Panc1 (cell line): ENCODE results near the gene CPLX1. TPM values are rescaled to one million over a fixed set of nuclear protein-coding genes. Genes with fewer than 3 reads are reported as not detected.

Experiments
- ATAC-seq: fragments of 200-7000 bp; cut with Tn5 transposase; 2 replicates; pipeline ENCODE4 v1.9.1; 2020; ENCODE audit warnings: mild to moderate bottlenecking, moderate library complexity
- BruUV-seq: library from RNA; stranded (reverse); fragments of 400-500 nt; replicated peaks from 2 replicates; lab custom pipeline; 2021; lab: Mats Ljungman, UMichigan
- CTCF ChIA-PET: fragments of 300-600 bp; sonication (Branson Sonifier 250); formaldehyde crosslinking; loops from one replicate; lab custom pipeline; 2022; ENCODE audit warnings: antibody characterized with exemption; lab: Charles Lee
- POLR2A ChIA-PET: fragments of 300-600 bp; sonication (Branson Sonifier 250); formaldehyde crosslinking; loops from one replicate; lab custom pipeline; 2022; ENCODE audit warnings: antibody characterized with exemption; lab: Charles Lee
- DNase-seq: peaks from one replicate; pipeline ENCODE4 v3.0.0-alpha.2; 2010; ENCODE audit warnings: low read depth, low spot score
- H3K27ac ChIP-seq: 2 replicates; pipeline ENCODE4 v1.5.1; 2011; ENCODE audit warnings: mild to moderate bottlenecking, low read length, inconsistent platforms
- H3K27me3 ChIP-seq: fragments of 200-500 bp; sonication (Bioruptor generic); 2 replicates; pipeline ENCODE4 v1.6.0; 2014; ENCODE audit warnings: low read length, inconsistent platforms; ENCODE audit not compliant: control insufficient read depth, insufficient read depth
- H3K36me3 ChIP-seq: fragments of 200-500 bp; sonication (Bioruptor generic); 2 replicates; pipeline ENCODE4 v1.5.1; 2014; ENCODE audit warnings: inconsistent platforms, mild to moderate bottlenecking, low read length, moderate library complexity; ENCODE audit not compliant: control insufficient read depth, insufficient read depth
- H3K4me1 ChIP-seq: 2 replicates; pipeline ENCODE4 v1.5.1; 2011; ENCODE audit warnings: inconsistent platforms, mild to moderate bottlenecking, low read length, moderate library complexity; ENCODE audit not compliant: control insufficient read depth, insufficient read depth
- H3K4me3 ChIP-seq, 2 experiments: 2 replicates each; pipeline ENCODE4 v1.5.1; 2011 to 2012; ENCODE audit warnings: low read depth in 2 of 2, low read length in 2 of 2, mild to moderate bottlenecking in 2 of 2, inconsistent platforms in 1 of 2, moderate library complexity in 1 of 2
- H3K9me3 ChIP-seq: fragments of 200-500 bp; sonication (Bioruptor generic); 2 replicates; pipeline ENCODE4 v1.5.1; 2014; ENCODE audit warnings: low read depth, mild to moderate bottlenecking, inconsistent platforms, low read length, moderate library complexity; ENCODE audit not compliant: control insufficient read depth, insufficient read depth
- CTCF ChIP-seq: fragments of 450-650 bp; IDR thresholded peaks from 2 replicates; pipeline ENCODE4 v1.5.1; 2017; ENCODE audit warnings: mild to moderate bottlenecking
- POLR2AphosphoS5 ChIP-seq: IDR thresholded peaks from 2 replicates; pipeline ENCODE4 v1.6.1; 2012; ENCODE audit warnings: mild to moderate bottlenecking, low read depth, low read length, moderate library complexity
- SIN3A ChIP-seq: IDR thresholded peaks from 2 replicates; pipeline ENCODE4 v1.6.1; 2012; ENCODE audit warnings: low read depth, mild to moderate bottlenecking, low read length, moderate library complexity, borderline replicate concordance; ENCODE audit not compliant: insufficient read depth
- TCF7L2 ChIP-seq: IDR thresholded peaks from 2 replicates; pipeline ENCODE4 v1.6.1; 2011; ENCODE audit warnings: mild to moderate bottlenecking, low read depth, low read length, inconsistent platforms
- in situ Hi-C: cut with HindIII; loops from 2 replicates; pipeline ENCODE4 v1.10.0; 2016; ENCODE audit warnings: low sequenced_read_pairs, low pct_unique_long_range_greater_than_20kb
- intact Hi-C: fragments of 100-400 bp; cut with micrococcal nuclease; formaldehyde crosslinking; loops from one replicate; pipeline ENCODE4 v1.10.0; 2022; ENCODE audit not compliant: unreplicated experiment
- total RNA-seq: library from RNA; stranded (reverse); gene quantifications from one replicate; pipeline ENCODE4 v1.2.1, GENCODE V29; 2021; ENCODE audit not compliant: unreplicated experiment
- TF ChIP-seq, protein P1 (sequence below), 2 experiments: IDR thresholded peaks; 2 replicates each; pipeline ENCODE4 v1.6.1; 2011 to 2012; ENCODE audit warnings: low read depth in 2 of 2, control low read depth in 1 of 2, low read length in 1 of 2, mild to moderate bottlenecking in 1 of 2, moderate library complexity in 1 of 2; ENCODE audit not compliant: insufficient read depth in 1 of 2

Gene CPLX1
- total RNA-seq, 1 experiment from 2014 or later: 6.7 TPM

GRCh38 chr4:828641-829271, 2.8 kb upstream of the CPLX1 start:
- intact Hi-C loops: no loop called here

GRCh38 chr4:827209-828081, 1.5 kb upstream of the CPLX1 start:
- CTCF ChIA-PET: no interaction called here
- TF ChIP-seq SIN3A (no peak), CTCF (no peak), TCF7L2 (no peak), POLR2AphosphoS5 (no peak)
- TF ChIP-seq, protein P1, sequence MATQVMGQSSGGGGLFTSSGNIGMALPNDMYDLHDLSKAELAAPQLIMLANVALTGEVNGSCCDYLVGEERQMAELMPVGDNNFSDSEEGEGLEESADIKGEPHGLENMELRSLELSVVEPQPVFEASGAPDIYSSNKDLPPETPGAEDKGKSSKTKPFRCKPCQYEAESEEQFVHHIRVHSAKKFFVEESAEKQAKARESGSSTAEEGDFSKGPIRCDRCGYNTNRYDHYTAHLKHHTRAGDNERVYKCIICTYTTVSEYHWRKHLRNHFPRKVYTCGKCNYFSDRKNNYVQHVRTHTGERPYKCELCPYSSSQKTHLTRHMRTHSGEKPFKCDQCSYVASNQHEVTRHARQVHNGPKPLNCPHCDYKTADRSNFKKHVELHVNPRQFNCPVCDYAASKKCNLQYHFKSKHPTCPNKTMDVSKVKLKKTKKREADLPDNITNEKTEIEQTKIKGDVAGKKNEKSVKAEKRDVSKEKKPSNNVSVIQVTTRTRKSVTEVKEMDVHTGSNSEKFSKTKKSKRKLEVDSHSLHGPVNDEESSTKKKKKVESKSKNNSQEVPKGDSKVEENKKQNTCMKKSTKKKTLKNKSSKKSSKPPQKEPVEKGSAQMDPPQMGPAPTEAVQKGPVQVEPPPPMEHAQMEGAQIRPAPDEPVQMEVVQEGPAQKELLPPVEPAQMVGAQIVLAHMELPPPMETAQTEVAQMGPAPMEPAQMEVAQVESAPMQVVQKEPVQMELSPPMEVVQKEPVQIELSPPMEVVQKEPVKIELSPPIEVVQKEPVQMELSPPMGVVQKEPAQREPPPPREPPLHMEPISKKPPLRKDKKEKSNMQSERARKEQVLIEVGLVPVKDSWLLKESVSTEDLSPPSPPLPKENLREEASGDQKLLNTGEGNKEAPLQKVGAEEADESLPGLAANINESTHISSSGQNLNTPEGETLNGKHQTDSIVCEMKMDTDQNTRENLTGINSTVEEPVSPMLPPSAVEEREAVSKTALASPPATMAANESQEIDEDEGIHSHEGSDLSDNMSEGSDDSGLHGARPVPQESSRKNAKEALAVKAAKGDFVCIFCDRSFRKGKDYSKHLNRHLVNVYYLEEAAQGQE (IDR thresholded peaks at IDR 0.05; ENCODE audit: insufficient read depth in 1 of 2, low read depth in 2 of 2, low read length in 1 of 2): no peak
- no peak; the same call in 1 of the 2 replicates for ATAC-seq
- Histone ChIP-seq H3K36me3 (no peaks in the 10 kb centered on the region), H3K27me3 (no peaks in the 10 kb centered on the region), H3K4me1 (peaks cover 8% of the 10 kb centered on the region; the same call in 1 of the 2 replicates), H3K27ac (no peak overlapping the region), H3K4me3 (no peak overlapping the region), H3K9me3 (no peaks in the 10 kb centered on the region)
- in situ Hi-C loops (no loop called here), intact Hi-C loops (no loop called here)
- no peak for DNase-seq
- POLR2A ChIA-PET: no interaction called here
- no TSS peak for BruUV-seq

More at GRCh38 chr4:828641-829271, 2.8 kb upstream of the CPLX1 start:
- CTCF ChIA-PET: interaction anchor here (0.5 kb wide), 1 partner anchor 54 kb away, joined by 3 read pairs; no protein-coding TSS in a partner anchor
- Histone ChIP-seq H3K27ac (no peak overlapping the region), H3K4me3 (no peak overlapping the region), H3K4me1 (peaks cover 8% of the 10 kb centered on the region; the same call in 1 of the 2 replicates), H3K9me3 (no peaks in the 10 kb centered on the region), H3K36me3 (no peaks in the 10 kb centered on the region), H3K27me3 (no peaks in the 10 kb centered on the region)
- in situ Hi-C loops: no loop called here
- peak; percentile 73 for ATAC-seq
- TF ChIP-seq TCF7L2: no peak
- TF ChIP-seq SIN3A: no peak
- TF ChIP-seq, protein P1 (IDR thresholded peaks at IDR 0.05; ENCODE audit: insufficient read depth in 1 of 2, low read depth in 2 of 2, low read length in 1 of 2): no peak
- TF ChIP-seq CTCF: no peak
- TF ChIP-seq POLR2AphosphoS5: no peak
- no TSS peak for BruUV-seq
- DNase-seq: no peak
- POLR2A ChIA-PET: interaction anchor here (0.6 kb wide), 1 partner anchor 93 kb away, joined by 4 read pairs; no protein-coding TSS in a partner anchor
